K562 (cell line): Measurements from ENCODE around the gene BRICD5. TPM values are rescaled to one million over a fixed set of nuclear protein-coding genes. Genes with fewer than 3 reads are reported as not detected.

Source experiments
- ARID3B ChIP-seq: fragments of 250-450 bp; sonication (Bioruptor Pico); IDR thresholded peaks from 2 replicates; pipeline ENCODE4 v1.4.0; 2020; ENCODE audit warnings: borderline replicate concordance
- BACH1 ChIP-seq: fragments of 200-800 bp; sonication (Bioruptor generic); IDR thresholded peaks from 2 replicates; pipeline ENCODE4 v1.6.1; 2016; ENCODE audit warnings: missing genetic modification characterization, missing compliant biosample characterization
- CBFA2T3 ChIP-seq: fragments of 450-650 bp; IDR thresholded peaks from 2 replicates; pipeline ENCODE4 v1.6.1; 2017
- CBX2 ChIP-seq: fragments of 200-600 bp; sonication (generic); IDR thresholded peaks from one replicate; pipeline ENCODE4 v1.6.1; 2012; ENCODE audit warnings: mild to moderate bottlenecking, low read length, inconsistent platforms; ENCODE audit not compliant: insufficient read depth, poor library complexity, severe bottlenecking
- DDX20 ChIP-seq: fragments of 450-650 bp; IDR thresholded peaks from 2 replicates; pipeline ENCODE4 v1.6.1; 2016; ENCODE audit warnings: missing genetic modification characterization, low read depth, mild to moderate bottlenecking, missing compliant biosample characterization, moderate library complexity
- FOXO4 ChIP-seq: fragments of 450-650 bp; formaldehyde crosslinking; IDR thresholded peaks from 2 replicates; pipeline ENCODE4 v1.4.0; 2020; ENCODE audit warnings: mild to moderate bottlenecking, moderate library complexity
- GABPB2 ChIP-seq: fragments of 250-450 bp; sonication (Bioruptor Pico); conservative IDR thresholded peaks from 2 replicates; pipeline ENCODE4 v1.5.1; 2021; ENCODE audit warnings: mild to moderate bottlenecking
- GATA2 ChIP-seq: sonication (generic); formaldehyde crosslinking; IDR thresholded peaks from 2 replicates; pipeline ENCODE4 v1.4.0; 2020; ENCODE audit warnings: mild to moderate bottlenecking, missing genetic modification reagents
- HNRNPUL1 ChIP-seq: fragments of 200-400 bp; formaldehyde crosslinking; IDR thresholded peaks from 2 replicates; pipeline ENCODE4 v1.6.1; 2017; ENCODE audit warnings: low read length
- MCM3 ChIP-seq: fragments of 450-650 bp; IDR thresholded peaks from 2 replicates; pipeline ENCODE4 v1.6.1; 2016
- NBN ChIP-seq: fragments of 450-650 bp; IDR thresholded peaks from 2 replicates; pipeline ENCODE4 v1.6.1; 2016; ENCODE audit warnings: low read depth, mild to moderate bottlenecking
- NCOA2 ChIP-seq, 2 experiments: fragments of 450-650 bp; IDR thresholded peaks; 2 replicates each; pipeline ENCODE4 v1.6.1; 2018; ENCODE audit warnings: mild to moderate bottlenecking in 2 of 2, moderate library complexity in 1 of 2; ENCODE audit not compliant: partially characterized antibody in 2 of 2
- NR2C2 ChIP-seq, 2 experiments: fragments of 200-800 bp in 1 of 2; sonication (Bioruptor generic) in 1 of 2; sonication (generic) in 1 of 2; formaldehyde crosslinking in 1 of 2; IDR thresholded peaks; 2 replicates each; pipeline versions ENCODE4 v1.6.1 to v1.8.0; 2016 to 2022; ENCODE audit warnings: mild to moderate bottlenecking in 1 of 2, missing compliant biosample characterization in 1 of 2, missing genetic modification characterization in 1 of 2, missing genetic modification reagents in 1 of 2
- POU5F1 ChIP-seq: fragments of 150-350 bp; IDR thresholded peaks from 2 replicates; pipeline ENCODE4 v1.6.1; 2014; ENCODE audit warnings: borderline replicate concordance, low read length, low read depth, mild to moderate bottlenecking; ENCODE audit not compliant: partially characterized antibody
- RB1 ChIP-seq: fragments of 450-650 bp; IDR thresholded peaks from 2 replicates; pipeline ENCODE4 v1.6.1; 2017; ENCODE audit warnings: low read depth, mild to moderate bottlenecking
- RBM22 ChIP-seq: fragments of 200-400 bp; formaldehyde crosslinking; IDR thresholded peaks from 2 replicates; pipeline ENCODE4 v1.6.1; 2018; ENCODE audit warnings: low read length, low read depth; ENCODE audit not compliant: poor library complexity, severe bottlenecking
- SRF ChIP-seq, 2 experiments: fragments of 250-450, 450-650 bp in 1 of 2; sonication (Bioruptor Pico) in 1 of 2; sonication (generic) in 1 of 2; formaldehyde crosslinking; IDR thresholded peaks; 2 replicates each; pipeline versions ENCODE4 v1.5.0 to v1.5.1; 2020 to 2022; ENCODE audit warnings: mild to moderate bottlenecking in 1 of 2, missing genetic modification reagents in 1 of 2
- SUPT5H ChIP-seq: fragments of 450-650 bp; IDR thresholded peaks from 2 replicates; pipeline ENCODE4 v1.6.1; 2016
- TCF15 ChIP-seq: fragments of 250-450 bp; sonication (Bioruptor Pico); IDR thresholded peaks from 2 replicates; pipeline ENCODE4 v1.8.0; 2022; ENCODE audit warnings: moderate library complexity, mild to moderate bottlenecking, inconsistent platforms
- TEAD4 ChIP-seq, 2 experiments: sonication (generic) in 1 of 2; formaldehyde crosslinking in 1 of 2; IDR thresholded peaks; 2 replicates each; pipeline versions ENCODE4 v1.6.1 to v1.8.0; 2012 to 2022; ENCODE audit warnings: borderline replicate concordance in 1 of 2, inconsistent platforms in 1 of 2, low read length in 1 of 2, mild to moderate bottlenecking in 1 of 2, missing genetic modification reagents in 1 of 2
- XRCC3 ChIP-seq: fragments of 450-650 bp; IDR thresholded peaks from 2 replicates; pipeline ENCODE4 v1.6.1; 2017; ENCODE audit warnings: mild to moderate bottlenecking, moderate library complexity
- ZNF408 ChIP-seq: fragments of 250-450 bp; sonication (Bioruptor Pico); IDR thresholded peaks from 2 replicates; pipeline ENCODE4 v1.4.0; 2020; ENCODE audit warnings: low read depth, mild to moderate bottlenecking, moderate library complexity
- ZNF449 ChIP-seq: fragments of 250-450 bp; sonication (Bioruptor Pico); IDR thresholded peaks from 2 replicates; pipeline ENCODE4 v1.8.0; 2022; ENCODE audit warnings: moderate library complexity, mild to moderate bottlenecking, inconsistent platforms
- polyA plus RNA-seq, 8 experiments: library from polyadenylated mRNA; depleted of rRNA in 4 of 8; stranded (reverse) in 5 of 8; unstranded in 3 of 8; fragments of >200 nt; fragmentation: Nextera tagmentation in 2 of 8; fragmentation: Illumina TruSeq in 1 of 8; extraction: Ambion mirVana in 2 of 8; extraction: Trizol in 1 of 8; gene quantifications; 2 replicates each; pipeline versions ENCODE4 v1.2.1 to v1.2.3, GENCODE V29; 2011 to 2014; ENCODE audit warnings: inconsistent platforms in 1 of 8, missing spikeins in 1 of 8
- total RNA-seq, 7 experiments: library from RNA; depleted of rRNA in 6 of 7; stranded (reverse); fragments of >200 nt in 6 of 7; fragmentation: Illumina TruSeq in 2 of 7; extraction: Trizol in 2 of 7; gene quantifications; 2 replicates each; pipeline versions ENCODE4 v1.2.1 to v1.2.3, GENCODE V29; 2011 to 2021; ENCODE audit warnings: low replicate concordance in 1 of 7

The BRICD5 gene
- total and polyA plus RNA-seq, 9 of the 15 experiments (the other 6 are each of a cell fraction or from before 2014, with no cell fraction given), result 0.24 to 15.1 (median 2.4) TPM; not detected in 1

- no peak for TF ChIP-seq FOXO4
- no peak for TF ChIP-seq MCM3
- no peak for TF ChIP-seq XRCC3
- TF ChIP-seq DDX20 (tag), result no peak
- TF ChIP-seq SUPT5H, result peak; percentile 79
- TF ChIP-seq ZNF408 (CRISPR knock-in tag), result no peak
- no peak for TF ChIP-seq CBX2
- TF ChIP-seq SRF (CRISPR knock-in tag; IDR thresholded peaks at IDR 0.05), result peak in 1 of 2 experiments; percentile 59; a peak in 1 of 4 replicates
- no peak for TF ChIP-seq ARID3B (CRISPR knock-in tag)
- TF ChIP-seq RB1, result peak; percentile 97
- TF ChIP-seq TEAD4 (IDR thresholded peaks at IDR 0.05; ENCODE audit: low read length), result no peak
- TF ChIP-seq TEAD4 (CRISPR knock-in tag; IDR thresholded peaks at IDR 0.05; ENCODE audit: borderline replicate concordance), result no peak
- no peak; the same call in 1 of the 2 replicates for TF ChIP-seq NBN
- TF ChIP-seq HNRNPUL1, result no peak
- no peak for TF ChIP-seq GATA2 (CRISPR knock-in tag)
- TF ChIP-seq RBM22, result peak; percentile 92
- no peak for TF ChIP-seq BACH1
- no peak for TF ChIP-seq GABPB2 (CRISPR knock-in tag)
- peak; percentile 10 for TF ChIP-seq CBFA2T3
- TF ChIP-seq POU5F1, result peak; percentile 65
- TF ChIP-seq TCF15 (CRISPR knock-in tag), result no peak
- peak; percentile 77 for TF ChIP-seq NR2C2 (CRISPR knock-in tag; IDR thresholded peaks at IDR 0.05)
- peak; percentile 96 for TF ChIP-seq NR2C2 (tag; IDR thresholded peaks at IDR 0.05)
- no peak for TF ChIP-seq ZNF449 (CRISPR knock-in tag)
- TF ChIP-seq NCOA2 (IDR thresholded peaks at IDR 0.05; ENCODE audit: partially characterized antibody in 2 of 2), result no peak
These were observed 40.8 kb upstream of the BRICD5 start, which contains the start of gene ECI1 (continued) for GRCh38 chr16:2251296-2252111.
